HG02588 (cell line): Measurements from ENCODE around the gene TRPM2.

ENCODE experiments used
- ATAC-seq: cut with Tn5 transposase; IDR thresholded peaks from one replicate; pipeline ENCODE4 v1.9.1; 2021; ENCODE audit warnings: mild to moderate bottlenecking, moderate library complexity; ENCODE audit not compliant: unreplicated experiment

TRPM2 gene

GRCh38 chr21:44370786-44371410 is 17.5 kb downstream of the TRPM2 start:
- ATAC-seq: no peak

GRCh38 chr21:44371596-44371995 is 18.2 kb downstream of the TRPM2 start:
- ATAC-seq: no peak

GRCh38 chr21:44372616-44373015 is 19.2 kb downstream of the TRPM2 start:
- ATAC-seq: no peak

- no peak for ATAC-seq
Measured at GRCh38 chr21:44374601-44375280, 21.3 kb downstream of the TRPM2 start.

- no peak for ATAC-seq
Measured at GRCh38 chr21:44375281-44375651, 21.8 kb downstream of the TRPM2 start.

GRCh38 chr21:44375761-44376241 is 22.4 kb downstream of the TRPM2 start:
- ATAC-seq: no peak

GRCh38 chr21:44376606-44377005 is 23.2 kb downstream of the TRPM2 start:
- ATAC-seq: no peak

- ATAC-seq: no peak
Measured at GRCh38 chr21:44377201-44377921, 23.9 kb downstream of the TRPM2 start.

GRCh38 chr21:44377922-44378645 is 24.7 kb downstream of the TRPM2 start:
- ATAC-seq: no peak

- no peak for ATAC-seq
Measured at GRCh38 chr21:44378646-44379514, 25.5 kb downstream of the TRPM2 start.

GRCh38 chr21:44379515-44379848 is 26.1 kb downstream of the TRPM2 start:
- no peak for ATAC-seq

- no peak for ATAC-seq
Measured at GRCh38 chr21:44379991-44380865, 26.8 kb downstream of the TRPM2 start.

GRCh38 chr21:44380876-44381275 is 27.5 kb downstream of the TRPM2 start:
- no peak for ATAC-seq

GRCh38 chr21:44381874-44382273 is 28.5 kb downstream of the TRPM2 start:
- no peak for ATAC-seq

GRCh38 chr21:44382536-44382935 is 29.1 kb downstream of the TRPM2 start:
- ATAC-seq: no peak

GRCh38 chr21:44383216-44383615 is 29.8 kb downstream of the TRPM2 start:
- ATAC-seq: no peak

GRCh38 chr21:44384968-44385367 is 31.5 kb downstream of the TRPM2 start:
- ATAC-seq: no peak

- ATAC-seq: no peak
Measured at GRCh38 chr21:44389335-44389734, 35.9 kb downstream of the TRPM2 start.

- no peak for ATAC-seq
Measured at GRCh38 chr21:44390886-44391285, 37.5 kb downstream of the TRPM2 start.
